ENCODE data around the gene DRAXIN.

Gene DRAXIN

GRCh38 chr1:11764115-11764514 lies 72.6 kb downstream of the DRAXIN start:
- DNase-seq (ENCODE audit: low read depth in 2 of 2) = no peak

GRCh38 chr1:11764519-11764918 lies 73.0 kb downstream of the DRAXIN start:
- DNase-seq (ENCODE audit: low read depth in 2 of 2) = no peak

- DNase-seq (ENCODE audit: low read depth in 2 of 2) = no peak
These were observed 74.3 kb downstream of the DRAXIN start for GRCh38 chr1:11765661-11766428.

DNA sequence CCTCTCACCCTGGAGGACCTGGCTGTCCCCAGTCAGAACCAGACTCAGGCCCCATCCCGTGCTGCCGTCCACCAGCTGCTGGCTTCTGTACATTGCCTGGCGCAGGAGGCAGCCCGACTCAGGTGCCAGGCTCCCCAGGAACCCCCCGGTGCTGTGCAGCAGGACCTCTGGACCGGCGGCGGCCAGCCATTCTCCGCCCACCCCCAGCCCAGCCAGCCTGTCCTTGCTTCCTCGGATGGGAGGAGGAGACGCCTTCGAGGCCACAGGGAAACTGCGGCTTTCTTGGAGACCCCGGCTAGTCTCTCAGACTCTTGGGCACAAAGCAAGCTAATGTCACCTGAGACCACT lies 74.9 kb downstream of the DRAXIN start:
- no peak for DNase-seq (ENCODE audit: low read depth in 2 of 2)

GRCh38 chr1:11767922-11768704 lies 76.6 kb downstream of the DRAXIN start:
- DNase-seq (ENCODE audit: low read depth in 2 of 2) = no peak

DNA sequence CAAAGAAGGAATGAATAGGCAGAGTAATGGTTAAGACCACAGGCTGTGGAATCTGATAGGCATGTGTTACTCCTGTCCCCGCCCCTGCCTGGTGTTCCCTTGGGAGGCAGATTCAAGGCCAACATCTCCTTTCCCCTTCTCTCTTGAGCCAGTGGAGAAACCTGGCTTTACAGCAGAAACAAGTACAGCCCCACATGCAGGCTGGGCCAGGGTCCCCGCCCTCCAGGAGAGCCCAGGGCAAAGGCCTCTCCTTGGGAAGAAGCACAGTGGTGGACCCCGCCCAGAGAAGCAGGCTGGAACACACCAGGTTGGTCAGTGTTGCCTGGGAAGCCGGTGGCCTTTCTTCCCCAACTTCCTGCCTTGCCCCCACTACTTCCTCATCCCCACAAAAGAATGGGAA lies 77.3 kb downstream of the DRAXIN start:
- no peak for DNase-seq (ENCODE audit: low read depth in 2 of 2)

GRCh38 chr1:11769274-11769673 lies 77.8 kb downstream of the DRAXIN start:
- no peak for DNase-seq (ENCODE audit: low read depth in 2 of 2)

DNA sequence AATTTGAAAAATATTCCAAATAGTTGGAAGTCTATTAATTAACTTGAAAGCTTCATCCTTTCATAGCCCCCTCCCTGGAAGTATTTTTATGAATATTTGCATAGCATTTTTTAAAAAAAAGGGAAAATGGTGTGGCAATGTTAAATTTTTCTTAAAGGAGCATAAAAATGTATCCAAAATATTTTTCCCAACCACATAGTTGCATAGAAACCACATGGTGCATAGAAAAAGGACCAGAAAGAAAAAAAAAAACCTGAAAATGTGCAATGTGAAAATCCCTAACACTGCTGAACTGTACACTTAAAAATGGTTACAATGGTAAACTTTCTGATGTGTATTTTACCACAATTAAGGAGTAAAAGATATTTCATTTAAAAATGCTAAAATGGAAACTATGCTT lies 78.5 kb downstream of the DRAXIN start:
- DNase-seq (ENCODE audit: low read depth in 2 of 2) = no peak

- DNase-seq (ENCODE audit: low read depth in 2 of 2) = no peak
These were observed 80.1 kb downstream of the DRAXIN start for GRCh38 chr1:11771481-11772043.

DNA sequence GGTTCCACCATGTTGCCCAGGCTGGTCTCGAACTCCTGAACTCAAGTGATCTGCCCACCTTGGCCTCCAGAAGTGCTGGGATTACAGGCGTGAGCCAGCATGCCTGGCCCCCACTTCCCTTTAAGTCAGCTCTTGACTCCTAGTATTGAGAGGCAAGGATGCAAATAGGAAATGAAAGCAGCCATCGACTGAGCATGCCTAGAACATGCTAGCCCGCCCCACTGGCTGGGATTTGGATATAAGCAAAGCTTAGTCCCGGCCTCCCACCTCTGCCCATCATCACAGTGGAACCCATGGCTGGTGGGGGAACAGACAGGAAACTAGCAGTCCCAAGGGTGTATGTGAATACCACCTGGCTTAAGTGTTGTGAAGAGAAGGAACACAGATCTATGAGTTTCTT lies 80.9 kb downstream of the DRAXIN start:
- no peak for DNase-seq (ENCODE audit: low read depth in 2 of 2)

DNA sequence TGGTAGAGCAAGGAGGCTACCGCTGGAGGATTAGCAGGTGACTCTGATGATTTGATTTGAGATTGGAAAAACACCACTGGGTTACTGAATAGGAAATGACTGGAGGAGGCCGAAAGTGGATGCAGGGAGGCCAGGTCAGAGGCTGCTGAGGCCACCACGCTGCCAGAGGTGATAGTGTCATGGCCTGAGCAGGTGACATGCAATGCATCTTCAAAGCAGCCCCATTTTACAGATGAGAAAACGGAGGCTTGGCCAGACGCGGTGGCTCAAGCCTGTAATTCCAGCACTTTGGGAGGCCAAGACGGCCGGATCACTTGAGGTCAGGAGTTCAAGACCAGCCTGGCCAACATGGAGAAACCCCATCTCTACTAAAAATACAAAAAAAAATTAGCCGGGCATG lies 83.2 kb downstream of the DRAXIN start:
- no peak for DNase-seq (ENCODE audit: low read depth in 2 of 2)
